Spleen (tissue), 11 donors: ENCODE measurements around the gene CBL. TPM values are rescaled to one million over a fixed set of nuclear protein-coding genes. Genes with fewer than 3 reads are reported as not detected.

Source experiments
- DNase-seq: peaks from one replicate; pipeline ENCODE4 v3.0.0-alpha.2; 2020
- H3K27ac ChIP-seq, 8 donors: fragments of 200-600 bp; sonication (generic) in 7 of 8; 1 replicate in 4 of 8; 2 replicates in 4 of 8; pipeline versions ENCODE4 v1.5.0 to v1.8.0; 2016 to 2021; ENCODE audit warnings: inconsistent platforms in 4 of 8, mild to moderate bottlenecking in 4 of 8, moderate library complexity in 1 of 8
- H3K27me3 ChIP-seq, 7 donors: fragments of 200-600 bp; sonication (generic) in 6 of 7; replicated peaks in 1 of 7; 1 replicate in 4 of 7; 2 replicates in 3 of 7; pipeline versions ENCODE4 v1.5.0 to v1.8.0; 2016 to 2021; ENCODE audit warnings: inconsistent platforms in 3 of 7, mild to moderate bottlenecking in 1 of 7
- H3K36me3 ChIP-seq, 6 donors: fragments of 200-600 bp; sonication (generic) in 5 of 6; 1 replicate in 4 of 6; 2 replicates in 2 of 6; pipeline versions ENCODE4 v1.5.0 to v1.8.0; 2016 to 2021; ENCODE audit warnings: inconsistent platforms in 2 of 6
- H3K4me1 ChIP-seq, 6 donors: fragments of 200-600 bp; sonication (generic) in 5 of 6; 1 replicate in 3 of 6; 2 replicates in 3 of 6; pipeline versions ENCODE4 v1.5.0 to v1.8.0; 2016 to 2021; ENCODE audit warnings: inconsistent platforms in 3 of 6
- H3K4me3 ChIP-seq, 8 donors: fragments of 200-600 bp; sonication (generic) in 7 of 8; 1 replicate in 4 of 8; 2 replicates in 4 of 8; pipeline versions ENCODE4 v1.5.0 to v1.8.0; 2016 to 2021; ENCODE audit warnings: inconsistent platforms in 4 of 8, mild to moderate bottlenecking in 4 of 8, moderate library complexity in 2 of 8
- H3K9me3 ChIP-seq, 8 donors: fragments of 200-600 bp; sonication (generic) in 7 of 8; 1 replicate in 4 of 8; 2 replicates in 4 of 8; pipeline versions ENCODE4 v1.5.0 to v1.8.0; 2016 to 2021; ENCODE audit warnings: inconsistent platforms in 4 of 8
- CTCF ChIP-seq, 11 experiments: fragments of 200-600 bp in 7 of 11; fragments of 450-650 bp in 4 of 11; sonication (generic) in 4 of 11; IDR thresholded peaks in 8 of 11; conservative IDR thresholded peaks in 3 of 11; 1 replicate in 7 of 11; 2 replicates in 4 of 11; pipeline versions ENCODE4 v1.4.0 to v1.8.0; 2016 to 2021; ENCODE audit warnings: antibody characterized with exemption in 11 of 11, inconsistent platforms in 4 of 11, mild to moderate bottlenecking in 1 of 11
- POLR2A ChIP-seq, 3 donors: fragments of 450-650 bp; IDR thresholded peaks; one replicate each; pipeline ENCODE4 v1.5.1; 2017; ENCODE audit warnings: antibody characterized with exemption in 3 of 3, mild to moderate bottlenecking in 1 of 3
- POLR2AphosphoS5 ChIP-seq, 3 donors: sonication (generic); formaldehyde crosslinking; IDR thresholded peaks; one replicate each; pipeline ENCODE4 v1.5.1; 2017; ENCODE audit warnings: antibody characterized with exemption in 3 of 3
- WGBS, 5 donors: extraction: QIAGEN DNeasy Blood & Tissue Kit in 3 of 5; methylation state at CpG; one replicate each; pipeline versions ENCODE4 v1.1.5 to v1.1.7; 2013 to 2018; 5-methylcytosine and 5-hydroxymethylcytosine counted together
- intact Hi-C: fragments of 100-400 bp; cut with DNase I; formaldehyde crosslinking; loops from one replicate; pipeline ENCODE4 v1.15.0; 2023; ENCODE audit warnings: low total_unique reads
- polyA plus RNA-seq, 3 donors: library from polyadenylated mRNA; stranded (reverse); fragments of 200-250 nt; gene quantifications; one replicate each; pipeline ENCODE4 v1.2.1, GENCODE V29; 2013
- total RNA-seq, 7 donors: library from RNA; depleted of rRNA in 3 of 7; stranded (reverse); fragments of >200 nt in 3 of 7; fragmentation: NEBNext Ultra II Directional in 4 of 7; extraction: Animal tissue kit (Norgen Biotek cat#: 25700) in 4 of 7; gene quantifications; one replicate each; pipeline versions ENCODE4 v1.1.0 to v1.2.1, GENCODE V29; 2016 to 2021
- donor health status: healthy with polysubstance abuse.
- donor health status: DM: no; HTN: no; CAD: no; lungs with moderate emphysema.
- donor health status: DM: no; HTN: no; CAD: no.
- donor health status: Bipolar disorder and iron deficiency.
- donor health status: healthy.
- donor health status: DM: no; HTN: no; CAD: no.
- donor health status: DM: yes; HTN: yes; CAD: no.

CBL gene
- total and polyA plus RNA-seq, 10 donors, result 9.4 to 56.3 (median 45.8) TPM

GRCh38 chr11:119282495-119282894, 76.4 kb downstream of the CBL start:
- no peak for TF ChIP-seq CTCF (IDR thresholded peaks at IDR 0.05 in 8 of 11, conservative IDR thresholded peaks at IDR 0.05 in 3 of 11)
- no peak for TF ChIP-seq POLR2AphosphoS5 (IDR thresholded peaks at IDR 0.05)
- no peak for TF ChIP-seq POLR2A (IDR thresholded peaks at IDR 0.05)
- H3K4me3 ChIP-seq, result no peak overlapping the region
- intact Hi-C loops, result no loop called here
- H3K9me3 ChIP-seq, result no peaks in the 10 kb centered on the region
- H3K27ac ChIP-seq, result no peak overlapping the region
- no peaks in the 10 kb centered on the region for H3K27me3 ChIP-seq
- 62 to 78% (median 69%) methylated on average over 7 of the region's 7 CpGs for WGBS, 5 donors
- DNase-seq, result no peak
- peaks cover 0 to 85% (median 49%) of the 10 kb centered on the region in 6 donors for H3K36me3 ChIP-seq
- peaks cover 0 to 24% (median 8%) of the 10 kb centered on the region in 6 donors for H3K4me1 ChIP-seq

DNA sequence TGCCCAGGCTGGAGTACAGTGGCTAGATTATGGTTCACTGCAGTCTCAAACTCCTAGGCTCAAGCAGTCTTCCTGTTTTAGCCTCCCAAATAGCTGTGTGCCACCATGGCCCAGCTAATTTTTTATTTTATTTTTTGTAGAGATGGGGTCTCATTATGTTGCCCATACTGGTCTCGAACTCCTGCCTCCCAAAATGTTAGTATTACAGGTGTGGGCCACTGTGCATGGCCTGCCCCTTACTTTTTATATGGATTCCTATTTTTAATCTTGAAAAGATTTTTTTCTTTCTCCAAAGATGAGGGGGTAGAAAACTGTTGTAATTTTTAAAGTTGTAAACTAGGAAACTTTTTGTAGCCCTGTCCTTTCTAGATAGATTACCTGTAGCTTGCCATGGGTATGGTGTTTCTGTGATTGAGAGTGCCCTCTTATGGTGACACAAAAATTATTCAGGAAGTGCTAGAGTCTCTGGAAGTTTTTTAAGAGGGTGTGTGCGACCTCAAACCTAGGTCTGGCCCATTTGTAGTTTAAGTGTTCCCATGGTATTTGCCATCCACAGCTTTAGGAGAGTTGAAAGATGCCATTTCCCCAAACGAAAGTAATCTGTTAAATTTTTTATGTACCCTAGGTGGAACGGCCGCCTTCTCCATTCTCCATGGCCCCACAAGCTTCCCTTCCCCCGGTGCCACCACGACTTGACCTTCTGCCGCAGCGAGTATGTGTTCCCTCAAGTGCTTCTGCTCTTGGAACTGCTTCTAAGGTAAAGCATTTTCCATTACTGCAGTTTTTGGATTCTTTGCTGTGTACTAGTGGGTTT, 78.4 kb downstream of the CBL start:
- TF ChIP-seq POLR2A (IDR thresholded peaks at IDR 0.05), result no peak
- peak in 7 of 11 experiments; percentile 41 to 59 (median 51) for TF ChIP-seq CTCF (IDR thresholded peaks at IDR 0.05 in 8 of 11, conservative IDR thresholded peaks at IDR 0.05 in 3 of 11)
- WGBS, 5 donors, result 61 to 75% (median 68%) methylated on average over 9 of the region's 9 CpGs
- H3K9me3 ChIP-seq, result no peaks in the 10 kb centered on the region
- no peak for DNase-seq
- no peak overlapping the region for H3K4me3 ChIP-seq
- peaks cover 0 to 24% (median 8%) of the 10 kb centered on the region in 6 donors for H3K4me1 ChIP-seq
- H3K27ac ChIP-seq, result peak overlapping the region in 1 of 8 donors; percentile 28
- H3K27me3 ChIP-seq, result no peaks in the 10 kb centered on the region
- intact Hi-C loops, result no loop called here
- peaks cover 0 to 85% (median 44%) of the 10 kb centered on the region in 6 donors for H3K36me3 ChIP-seq

DNA sequence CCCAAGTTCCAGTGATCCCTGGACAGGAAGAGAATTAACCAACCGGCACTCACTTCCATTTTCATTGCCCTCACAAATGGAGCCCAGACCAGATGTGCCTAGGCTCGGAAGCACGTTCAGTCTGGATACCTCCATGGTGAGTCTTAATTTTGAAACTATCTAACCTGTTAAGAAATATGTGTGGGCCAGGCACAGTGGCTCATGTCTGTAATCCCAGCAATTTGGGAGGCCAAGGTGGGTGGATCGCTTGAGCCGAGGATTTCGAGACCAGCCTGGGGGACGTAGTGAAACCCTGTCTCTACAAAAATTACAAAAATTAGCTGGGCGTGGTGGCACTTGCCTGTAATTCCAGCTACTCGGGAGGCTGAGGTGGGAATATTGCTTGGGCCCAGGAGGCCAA, 79.3 kb downstream of the CBL start:
- Histone ChIP-seq H3K27me3 (no peaks in the 10 kb centered on the region), H3K4me3 (no peak overlapping the region), H3K9me3 (peaks cover 0 to 6% (median under 1%) of the 10 kb centered on the region in 8 donors), H3K27ac (no peak overlapping the region), H3K4me1 (peaks cover 0 to 24% (median 8%) of the 10 kb centered on the region in 6 donors), H3K36me3 (peaks cover 0 to 85% (median 42%) of the 10 kb centered on the region in 6 donors)
- no peak for TF ChIP-seq POLR2A (IDR thresholded peaks at IDR 0.05)
- no peak for TF ChIP-seq POLR2AphosphoS5 (IDR thresholded peaks at IDR 0.05)
- no peak for TF ChIP-seq CTCF (IDR thresholded peaks at IDR 0.05 in 8 of 11, conservative IDR thresholded peaks at IDR 0.05 in 3 of 11)
- 95 to 98% (median 97%) methylated on average over 9 of the region's 9 CpGs for WGBS, 5 donors
- DNase-seq, result no peak
- intact Hi-C loops, result no loop called here

DNA sequence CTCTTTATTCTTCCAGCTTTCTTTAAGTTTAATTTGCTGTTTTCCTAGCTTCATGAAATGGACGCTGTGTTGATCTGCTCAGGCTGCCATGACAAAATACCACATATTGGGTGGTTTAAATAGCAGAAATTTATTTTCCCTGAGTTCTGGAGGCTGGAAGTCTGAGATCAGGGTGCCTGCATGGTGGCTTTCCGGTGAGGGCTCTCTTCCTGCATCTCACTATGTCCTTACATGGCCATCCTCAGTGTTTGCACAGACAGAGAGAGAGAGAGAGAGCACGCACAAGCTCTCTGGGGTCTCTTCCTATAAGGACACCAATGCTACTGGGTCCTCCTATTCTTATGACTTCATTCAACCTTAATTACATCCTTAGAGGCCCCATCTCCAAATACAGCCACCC, 82.1 kb downstream of the CBL start:
- 81 to 100% (median 96%) methylated on average over 3 of the region's 3 CpGs for WGBS, 5 donors
- no peaks in the 10 kb centered on the region for H3K27me3 ChIP-seq
- no peak overlapping the region for H3K4me3 ChIP-seq
- intact Hi-C loops, result no loop called here
- TF ChIP-seq POLR2A (IDR thresholded peaks at IDR 0.05), result no peak
- TF ChIP-seq POLR2AphosphoS5 (IDR thresholded peaks at IDR 0.05), result no peak
- no peak for TF ChIP-seq CTCF (IDR thresholded peaks at IDR 0.05 in 8 of 11, conservative IDR thresholded peaks at IDR 0.05 in 3 of 11)
- DNase-seq, result no peak
- H3K36me3 ChIP-seq, result peaks cover 0 to 84% (median 55%) of the 10 kb centered on the region in 6 donors
- no peak overlapping the region for H3K27ac ChIP-seq
- peaks cover 0 to 18% (median 9%) of the 10 kb centered on the region in 8 donors for H3K9me3 ChIP-seq
- peaks cover 0 to 14% (median 8%) of the 10 kb centered on the region in 6 donors for H3K4me1 ChIP-seq
